D721Med (cell line): ENCODE measurements around the gene PDXDC1.
"Not testable (repeated sequence)": the region's sequence is repeated elsewhere in the genome, so short reads cannot be mapped to it uniquely, and the experiment has no call there.

Experiments
- DNase-seq: peaks from one replicate; pipeline ENCODE4 v3.0.0; 2011; ENCODE audit warnings: low spot score; ENCODE audit not compliant: insufficient read length
- FAIRE-seq: peaks from 2 replicates; lab custom pipeline; 2011; peaks lifted over from hg19 to GRCh38; lab: Jason Lieb, UNC
- TF ChIP-seq, protein P1 (sequence below): IDR thresholded peaks from 2 replicates; pipeline ENCODE4 v1.5.1; 2012; ENCODE audit warnings: mild to moderate bottlenecking, control low read depth; ENCODE audit not compliant: insufficient read depth; ENCODE audit errors: missing control alignments

The PDXDC1 gene

DNA sequence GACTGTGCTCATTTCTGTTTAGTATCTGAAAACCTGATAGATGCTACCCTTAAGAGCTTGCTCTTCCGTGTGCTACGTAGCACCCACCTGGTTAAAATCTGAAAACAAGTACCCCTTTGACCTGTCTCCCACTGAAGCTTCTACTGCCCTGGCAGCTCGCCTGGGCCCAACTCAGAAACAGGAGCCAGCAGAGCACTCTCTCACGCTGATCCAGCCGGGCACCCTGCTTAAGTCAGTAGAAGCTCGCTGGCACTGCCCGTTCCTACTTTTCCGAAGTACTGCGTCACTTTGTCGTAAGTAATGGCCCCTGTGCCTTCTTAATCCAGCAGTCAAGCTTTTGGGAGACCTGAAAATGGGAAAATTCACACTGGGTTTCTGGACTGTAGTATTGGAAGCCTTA lies 62.2 kb downstream of the PDXDC1 start:
- DNase-seq (no peak), FAIRE-seq (no peak)
- TF ChIP-seq, protein P1, sequence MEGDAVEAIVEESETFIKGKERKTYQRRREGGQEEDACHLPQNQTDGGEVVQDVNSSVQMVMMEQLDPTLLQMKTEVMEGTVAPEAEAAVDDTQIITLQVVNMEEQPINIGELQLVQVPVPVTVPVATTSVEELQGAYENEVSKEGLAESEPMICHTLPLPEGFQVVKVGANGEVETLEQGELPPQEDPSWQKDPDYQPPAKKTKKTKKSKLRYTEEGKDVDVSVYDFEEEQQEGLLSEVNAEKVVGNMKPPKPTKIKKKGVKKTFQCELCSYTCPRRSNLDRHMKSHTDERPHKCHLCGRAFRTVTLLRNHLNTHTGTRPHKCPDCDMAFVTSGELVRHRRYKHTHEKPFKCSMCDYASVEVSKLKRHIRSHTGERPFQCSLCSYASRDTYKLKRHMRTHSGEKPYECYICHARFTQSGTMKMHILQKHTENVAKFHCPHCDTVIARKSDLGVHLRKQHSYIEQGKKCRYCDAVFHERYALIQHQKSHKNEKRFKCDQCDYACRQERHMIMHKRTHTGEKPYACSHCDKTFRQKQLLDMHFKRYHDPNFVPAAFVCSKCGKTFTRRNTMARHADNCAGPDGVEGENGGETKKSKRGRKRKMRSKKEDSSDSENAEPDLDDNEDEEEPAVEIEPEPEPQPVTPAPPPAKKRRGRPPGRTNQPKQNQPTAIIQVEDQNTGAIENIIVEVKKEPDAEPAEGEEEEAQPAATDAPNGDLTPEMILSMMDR = no peak

DNA sequence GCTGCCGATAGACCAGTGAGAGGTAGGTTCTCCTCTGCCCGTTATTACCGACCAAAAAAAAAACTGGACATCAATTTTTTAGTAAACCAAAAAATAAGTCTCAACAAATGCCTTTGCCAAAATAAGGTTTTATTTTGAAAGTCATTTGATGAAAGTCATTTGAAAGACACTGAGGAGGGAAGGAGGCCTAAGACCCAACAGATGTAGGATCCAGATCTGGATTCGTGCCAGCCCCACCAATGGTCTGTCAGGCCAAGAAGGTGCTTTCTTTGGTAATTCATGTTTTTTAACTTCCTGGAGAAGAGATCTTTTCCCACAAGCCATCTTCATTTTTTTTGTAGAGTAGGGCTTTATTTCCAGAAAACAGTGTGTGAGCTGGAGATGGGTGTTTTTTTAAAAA lies 62.9 kb downstream of the PDXDC1 start:
- no peak for DNase-seq
- TF ChIP-seq, protein P1 = no peak
- FAIRE-seq = no peak

DNA sequence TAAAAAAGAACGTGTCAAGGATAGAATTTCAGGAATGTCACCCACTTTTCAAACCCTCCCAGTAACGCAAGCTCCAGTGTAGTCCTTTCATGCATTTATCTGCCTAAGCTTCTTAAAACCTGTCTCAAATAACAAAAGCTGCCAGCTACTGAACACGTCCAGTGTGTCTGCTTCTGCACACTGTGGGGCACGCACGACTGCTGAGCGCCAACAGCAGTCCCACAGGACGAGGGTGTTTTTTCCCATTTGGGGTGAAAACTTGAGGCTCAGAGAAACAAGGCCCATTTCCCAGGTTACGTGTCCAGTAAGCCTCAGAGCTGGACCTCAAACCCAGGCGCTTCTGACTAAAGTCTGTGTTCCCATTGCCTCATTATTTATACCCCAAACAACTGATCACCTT lies 63.9 kb downstream of the PDXDC1 start:
- FAIRE-seq (peak; percentile 41), DNase-seq (peak; percentile 36)
- TF ChIP-seq, protein P1 = no peak

DNA sequence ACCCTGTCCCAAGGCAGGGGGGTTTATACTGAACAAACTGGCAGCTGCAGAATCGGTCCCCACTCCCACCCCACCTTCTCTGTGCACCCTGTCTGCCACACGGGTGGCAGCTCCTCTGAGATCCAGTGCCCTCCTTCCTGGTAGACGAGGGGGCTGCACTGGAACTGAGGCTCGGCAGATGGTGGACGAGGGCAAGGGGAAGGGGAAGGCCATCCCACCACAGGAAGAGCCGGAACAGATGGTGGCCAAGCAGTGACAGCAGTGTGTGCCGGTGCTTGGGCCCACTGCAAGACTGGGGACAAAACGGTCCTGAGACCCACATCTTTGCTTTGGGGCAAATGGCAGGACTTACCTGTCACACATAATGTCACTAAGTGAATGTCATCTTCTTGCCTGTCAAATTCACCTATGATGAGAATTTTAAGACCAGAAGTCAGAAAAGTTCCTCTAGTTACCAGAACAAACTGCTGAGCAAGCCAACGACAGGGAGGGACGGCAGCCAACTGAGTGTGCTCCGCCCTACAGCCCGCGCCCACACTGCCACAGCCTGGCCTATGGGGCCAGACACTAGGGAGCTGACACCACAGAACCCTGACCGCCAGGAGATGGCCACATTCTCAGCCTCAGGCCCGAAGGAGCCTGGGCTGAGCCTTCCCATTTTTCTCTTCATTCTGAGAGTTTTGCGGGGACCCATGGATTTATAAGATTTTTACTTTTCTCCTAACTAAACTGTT lies 66.6 kb downstream of the PDXDC1 start:
- FAIRE-seq (no peak), DNase-seq (no peak)
- TF ChIP-seq, protein P1 = no peak

DNA sequence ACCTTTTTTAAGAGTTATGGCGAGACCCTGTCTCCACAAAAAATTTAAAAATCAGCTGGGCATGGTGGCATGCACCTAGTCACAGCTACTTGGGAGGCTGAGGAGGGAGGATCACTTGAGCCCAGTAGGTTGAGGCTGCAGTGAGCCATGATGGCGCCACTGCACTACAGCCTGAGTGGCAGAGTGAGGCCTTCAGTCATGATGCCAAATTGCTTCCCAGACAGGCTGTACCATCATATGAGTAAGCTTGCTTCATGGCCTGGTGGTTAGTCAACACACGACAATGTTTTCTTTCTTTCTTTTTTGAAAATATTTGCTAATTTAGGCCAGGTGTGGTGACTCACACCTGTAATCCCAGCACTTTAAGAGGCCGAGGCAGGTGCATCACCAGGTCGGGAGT lies 68.5 kb downstream of the PDXDC1 start:
- FAIRE-seq (no peak), DNase-seq (no peak)
- TF ChIP-seq, protein P1 = no peak

DNA sequence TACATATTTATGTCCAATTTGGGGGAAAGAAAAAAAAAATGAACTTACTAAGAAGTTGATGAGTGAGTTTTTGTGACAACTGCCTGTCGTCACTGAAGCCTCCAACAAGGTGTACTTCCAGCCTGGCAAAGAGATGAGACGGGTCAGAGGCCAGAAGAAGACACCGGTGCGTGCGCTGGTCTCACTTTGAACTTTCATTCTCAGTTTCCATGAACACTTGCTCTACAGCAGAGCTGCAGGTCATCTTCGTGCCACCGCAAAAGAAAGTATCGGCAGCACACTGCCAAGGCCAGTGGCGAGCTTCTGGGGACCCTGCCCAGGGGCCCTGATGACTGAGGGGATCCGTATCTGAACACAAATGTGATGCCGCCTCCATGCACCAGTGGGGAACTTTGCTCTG lies 69.5 kb downstream of the PDXDC1 start:
- no peak for FAIRE-seq
- TF ChIP-seq, protein P1 = no peak
- no peak for DNase-seq

DNA sequence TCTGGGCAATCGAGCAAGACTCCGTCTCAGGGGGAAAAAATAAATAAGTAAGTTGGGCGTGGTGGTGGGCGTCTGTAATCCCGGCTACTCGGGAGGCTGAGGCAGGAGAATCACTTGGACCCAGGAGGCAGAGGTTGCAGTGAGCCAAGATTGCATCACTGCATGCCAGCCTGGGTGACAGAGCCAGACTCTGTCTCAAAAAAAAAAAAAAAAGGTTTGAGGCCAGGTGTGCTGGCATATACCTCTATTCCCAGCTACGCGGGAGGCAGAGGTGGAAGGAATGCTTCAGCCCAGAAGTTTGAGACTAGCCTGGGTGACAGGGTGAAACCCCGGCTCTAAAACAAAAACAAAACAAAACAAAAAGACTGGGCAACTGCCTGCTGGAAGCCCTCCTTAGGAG lies 70.4 kb downstream of the PDXDC1 start:
- FAIRE-seq, DNase-seq: not testable (repeated sequence)
